Omental fat pad (tissue), 4 donors: ENCODE measurements around the gene CABP2. TPM values are rescaled to one million over a fixed set of nuclear protein-coding genes. Genes with fewer than 3 reads are reported as not detected.
A peak's percentile ranks its signal among the peaks of the same experiment; 100 is the strongest.

Experiments
- ATAC-seq: fragments of 150-250 bp; one replicate; pipeline ENCODE4 v1.9.1; 2016; ENCODE audit warnings: mild to moderate bottlenecking, moderate library complexity; ENCODE audit not compliant: low FRiP score
- DNase-seq: peaks from one replicate; pipeline ENCODE4 v3.0.0-alpha.2; 2019; ENCODE audit warnings: low spot score
- CTCF ChIP-seq, 3 donors: fragments of 450-650 bp; IDR thresholded peaks; one replicate each; pipeline ENCODE4 v1.5.1; 2016 to 2017; ENCODE audit warnings: antibody characterized with exemption in 3 of 3, mild to moderate bottlenecking in 3 of 3, moderate library complexity in 2 of 3
- total RNA-seq, 4 donors: library from RNA; depleted of rRNA; stranded (reverse); fragments of >200 nt; gene quantifications; one replicate each; pipeline ENCODE4 v1.1.0, GENCODE V29; 2016

The CABP2 gene
- total RNA-seq = not detected

GRCh38 chr11:67522844-67523555, at the start of gene CABP2:
Gene CABP2, minus strand, starts transcription at chr11:67523446. Its CDS starts 120 bp downstream, at chr11:67523326.
- no peak for DNase-seq
- ATAC-seq = no peak
- no peak for TF ChIP-seq CTCF (IDR thresholded peaks at IDR 0.05)

- ATAC-seq = no peak
- TF ChIP-seq CTCF (IDR thresholded peaks at IDR 0.05) = no peak
- no peak for DNase-seq
Observed at GRCh38 chr11:67572747-67573419, 49.6 kb upstream of the CABP2 start.

- ATAC-seq (no peak), DNase-seq (no peak)
- TF ChIP-seq CTCF (IDR thresholded peaks at IDR 0.05) = no peak
Observed at GRCh38 chr11:67572305-67572704, 49.1 kb upstream of the CABP2 start.

- TF ChIP-seq CTCF (IDR thresholded peaks at IDR 0.05) = no peak
- DNase-seq = no peak
- no peak for ATAC-seq
Observed at GRCh38 chr11:67571443-67571842, 48.2 kb upstream of the CABP2 start.

- TF ChIP-seq CTCF (IDR thresholded peaks at IDR 0.05) = no peak
- DNase-seq = no peak
- ATAC-seq = no peak
Observed at GRCh38 chr11:67564230-67564629, 41.0 kb upstream of the CABP2 start.

GRCh38 chr11:67563705-67564114, 40.5 kb upstream of the CABP2 start:
- DNase-seq (peak; percentile 72), ATAC-seq (peak; percentile 85)

- DNase-seq (no peak), ATAC-seq (no peak)
- TF ChIP-seq CTCF (IDR thresholded peaks at IDR 0.05) = no peak
Observed at GRCh38 chr11:67562963-67563704, 39.9 kb upstream of the CABP2 start.
